SK-N-SH (cell line): ENCODE measurements around the gene FRMD6. TPM values are rescaled to one million over a fixed set of nuclear protein-coding genes. Genes with fewer than 3 reads are reported as not detected.
A peak's percentile ranks its signal among the peaks of the same experiment; 100 is the strongest.

ENCODE experiments used
- CTCF ChIA-PET: fragments of 300-600, 350-600 bp; formaldehyde crosslinking; extraction: SDS; loops from one replicate; lab custom pipeline; 2021; lab: Yijun Ruan, JAX
- POLR2A ChIA-PET: fragments of 350-600 bp; sonication (Branson Sonifier 250); formaldehyde crosslinking; extraction: SDS; loops from one replicate; lab custom pipeline; 2020; ENCODE audit warnings: antibody characterized with exemption, inconsistent platforms; lab: Yijun Ruan, JAX
- DNase-seq: peaks from one replicate; pipeline ENCODE4 v3.0.0; 2012
- H2AFZ ChIP-seq: fragments of 200-600 bp; sonication (generic); 2 replicates; pipeline ENCODE4 v1.8.1; 2016; ENCODE audit warnings: antibody characterized with exemption, mild to moderate bottlenecking, low read depth
- H3F3A ChIP-seq: fragments of 200-600 bp; sonication (generic); replicated peaks from 2 replicates; pipeline ENCODE3; 2016; ENCODE audit warnings: antibody characterized with exemption, mild to moderate bottlenecking; ENCODE audit not compliant: insufficient read depth
- H3K27ac ChIP-seq, 2 experiments: fragments of 200-500 bp in 1 of 2; fragments of 200-600 bp in 1 of 2; sonication (Bioruptor generic) in 1 of 2; sonication (generic), shearing (Covaris generic) in 1 of 2; 2 replicates each; pipeline versions ENCODE4 v1.5.1 to v1.6.1; 2014 to 2016; ENCODE audit warnings: low read depth in 2 of 2, inconsistent platforms in 1 of 2, low read length in 1 of 2, mild to moderate bottlenecking in 1 of 2, mixed read lengths in 1 of 2
- H3K27me3 ChIP-seq: fragments of 200-600 bp; sonication (generic), shearing (Covaris generic); 2 replicates; pipeline ENCODE4 v1.6.1; 2016; ENCODE audit warnings: mixed run types; ENCODE audit not compliant: insufficient read depth
- H3K36me3 ChIP-seq, 2 experiments: fragments of 200-500 bp in 1 of 2; fragments of 200-600 bp in 1 of 2; sonication (Bioruptor generic) in 1 of 2; sonication (generic) in 1 of 2; replicated peaks in 1 of 2; 2 replicates each; pipeline versions ENCODE3 to v1.5.1; 2014 to 2016; ENCODE audit warnings: low read length in 1 of 2, mild to moderate bottlenecking in 1 of 2; ENCODE audit not compliant: insufficient read depth in 2 of 2, control insufficient read depth in 1 of 2
- H3K4me1 ChIP-seq, 2 experiments: fragments of 200-500 bp in 1 of 2; fragments of 200-600 bp in 1 of 2; sonication (Bioruptor generic) in 1 of 2; sonication (generic), shearing (Covaris generic) in 1 of 2; 2 replicates each; pipeline versions ENCODE4 v1.5.1 to v1.6.1; 2014 to 2016; ENCODE audit warnings: low read depth in 1 of 2, low read length in 1 of 2, mixed run types in 1 of 2; ENCODE audit not compliant: insufficient read depth in 2 of 2, control insufficient read depth in 1 of 2
- H3K4me2 ChIP-seq: fragments of 200-600 bp; sonication (generic), shearing (Covaris generic); 2 replicates; pipeline ENCODE4 v1.6.1; 2017; ENCODE audit warnings: mixed run types
- H3K4me3 ChIP-seq, 2 experiments: fragments of 200-500 bp in 1 of 2; fragments of 200-600 bp in 1 of 2; sonication (Bioruptor generic) in 1 of 2; sonication (generic), shearing (Covaris generic) in 1 of 2; 2 replicates each; pipeline versions ENCODE4 v1.5.1 to v1.8.1; 2014 to 2016; ENCODE audit warnings: low read depth in 2 of 2, inconsistent platforms in 1 of 2, low read length in 1 of 2, mild to moderate bottlenecking in 1 of 2, mixed read lengths in 1 of 2, moderate library complexity in 1 of 2
- H3K79me2 ChIP-seq: fragments of 200-600 bp; sonication (generic); 2 replicates; pipeline ENCODE4 v1.8.1; 2017; ENCODE audit warnings: mild to moderate bottlenecking; ENCODE audit not compliant: insufficient read depth
- H3K9ac ChIP-seq: fragments of 200-600 bp; sonication (generic); 2 replicates; pipeline ENCODE4 v1.6.1; 2017; ENCODE audit warnings: mixed run types
- H3K9me2 ChIP-seq: fragments of 200-600 bp; sonication (generic); 2 replicates; pipeline ENCODE4 v1.6.1; 2017; ENCODE audit warnings: mixed run types
- H3K9me3 ChIP-seq: fragments of 200-600 bp; sonication (generic); 2 replicates; pipeline ENCODE4 v1.6.1; 2017; ENCODE audit warnings: mixed run types, mild to moderate bottlenecking, moderate library complexity
- H4K20me1 ChIP-seq: fragments of 200-600 bp; sonication (generic); 2 replicates; pipeline ENCODE4 v1.6.1; 2017; ENCODE audit warnings: mild to moderate bottlenecking, mixed run types; ENCODE audit not compliant: insufficient read depth
- CHD2 ChIP-seq: fragments of 150-350 bp; IDR thresholded peaks from 2 replicates; pipeline ENCODE4 v1.6.1; 2018; ENCODE audit warnings: low read length; ENCODE audit not compliant: partially characterized antibody
- ELF1 ChIP-seq: IDR thresholded peaks from 2 replicates; pipeline ENCODE4 v1.4.0; 2012
- EP300 ChIP-seq, 2 experiments: IDR thresholded peaks; 2 replicates each; pipeline versions ENCODE4 v1.4.0 to v1.6.1; 2012; ENCODE audit warnings: borderline replicate concordance in 1 of 2, low read depth in 1 of 2, low read length in 1 of 2
- FOSL2 ChIP-seq: IDR thresholded peaks from 2 replicates; pipeline ENCODE4 v1.4.0; 2012; ENCODE audit warnings: low read depth, mild to moderate bottlenecking, moderate library complexity, borderline replicate concordance
- FOXJ3 ChIP-seq: sonication (generic); formaldehyde crosslinking; IDR thresholded peaks from 2 replicates; pipeline ENCODE4 v1.5.1; 2020; ENCODE audit warnings: mild to moderate bottlenecking, missing genetic modification reagents
- FOXM1 ChIP-seq: IDR thresholded peaks from 2 replicates; pipeline ENCODE4 v1.4.0; 2012; ENCODE audit warnings: low read depth, mild to moderate bottlenecking
- GABPA ChIP-seq: IDR thresholded peaks from 2 replicates; pipeline ENCODE4 v1.4.0; 2012; ENCODE audit warnings: low read depth, mild to moderate bottlenecking
- GATA2 ChIP-seq: sonication (generic); formaldehyde crosslinking; IDR thresholded peaks from 2 replicates; pipeline ENCODE4 v1.5.0; 2020; ENCODE audit warnings: mild to moderate bottlenecking, missing genetic modification reagents
- NRF1 ChIP-seq: IDR thresholded peaks from 2 replicates; pipeline ENCODE4 v1.6.1; 2012; ENCODE audit warnings: low read depth, mild to moderate bottlenecking, low read length
- POLR2AphosphoS5 ChIP-seq: IDR thresholded peaks from 2 replicates; pipeline ENCODE4 v1.6.1; 2012; ENCODE audit warnings: low read depth, low read length
- RAD21 ChIP-seq: IDR thresholded peaks from 2 replicates; pipeline ENCODE4 v1.6.1; 2012; ENCODE audit warnings: mild to moderate bottlenecking, low read length
- RCOR1 ChIP-seq: fragments of 150-350 bp; IDR thresholded peaks from 2 replicates; pipeline ENCODE4 v1.6.1; 2017; ENCODE audit warnings: antibody characterized with exemption, low read length
- RFX5 ChIP-seq: IDR thresholded peaks from 2 replicates; pipeline ENCODE4 v1.6.1; 2012; ENCODE audit warnings: mild to moderate bottlenecking, improper control_type of control experiment, low read length
- RXRA ChIP-seq: IDR thresholded peaks from 2 replicates; pipeline ENCODE4 v1.4.0; 2012; ENCODE audit warnings: low read depth, mild to moderate bottlenecking, borderline replicate concordance
- SMC3 ChIP-seq: IDR thresholded peaks from 2 replicates; pipeline ENCODE4 v1.6.1; 2012; ENCODE audit warnings: low read depth, low read length, improper control_type of control experiment
- TAF1 ChIP-seq: IDR thresholded peaks from 2 replicates; pipeline ENCODE4 v1.6.1; 2012; ENCODE audit warnings: low read depth, mild to moderate bottlenecking, low read length, moderate library complexity, borderline replicate concordance
- TCF12 ChIP-seq: IDR thresholded peaks from 2 replicates; pipeline ENCODE4 v1.4.0; 2012
- TEAD4 ChIP-seq: IDR thresholded peaks from 2 replicates; pipeline ENCODE4 v1.4.0; 2012; ENCODE audit warnings: mild to moderate bottlenecking, borderline replicate concordance; ENCODE audit not compliant: insufficient read depth
- USF1 ChIP-seq: IDR thresholded peaks from 2 replicates; pipeline ENCODE4 v1.4.0; 2012; ENCODE audit warnings: low read depth, borderline replicate concordance
- USF2 ChIP-seq: fragments of 150-350 bp; IDR thresholded peaks from 2 replicates; pipeline ENCODE4 v1.6.1; 2017; ENCODE audit warnings: antibody characterized with exemption, low read length, low read depth, borderline replicate concordance
- YY1 ChIP-seq: IDR thresholded peaks from 2 replicates; pipeline ENCODE4 v1.4.0; 2012; ENCODE audit warnings: low read depth, mild to moderate bottlenecking
- WGBS: methylation state at CpG from one replicate; pipeline ENCODE4 v1.1.6; 2017; ENCODE audit warnings: low lambda C conversion rate; 5-methylcytosine and 5-hydroxymethylcytosine counted together
- polyA plus RNA-seq, 3 experiments: library from polyadenylated mRNA; depleted of rRNA; stranded (reverse); fragments of >200 nt; gene quantifications; 2 replicates each; pipeline ENCODE4 v1.2.3, GENCODE V29; 2012
- TF ChIP-seq, protein P1 (sequence below): IDR thresholded peaks from 2 replicates; pipeline ENCODE4; 2012

Gene FRMD6
- polyA plus RNA-seq, 1 of the 3 experiments (the other 2 are of a cell fraction), result 147 TPM

DNA sequence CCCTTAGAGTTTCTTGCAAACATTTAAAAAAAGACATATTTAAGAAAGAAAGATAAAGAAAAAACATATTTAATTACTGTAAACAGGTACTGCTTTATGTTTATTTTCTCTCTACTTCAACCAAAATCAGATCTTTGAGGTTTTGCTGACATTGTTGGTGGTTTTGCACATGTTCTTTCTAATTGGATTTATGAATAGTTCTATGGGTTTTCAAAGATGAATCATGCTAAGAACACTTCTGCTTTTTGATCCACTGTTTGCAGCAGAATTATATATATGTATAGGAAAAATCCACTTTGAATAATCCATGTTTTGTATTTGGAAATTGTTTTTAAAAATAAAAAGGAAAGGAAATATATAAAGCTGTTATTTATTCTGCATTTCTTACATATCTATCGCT lies 78.4 kb downstream of the FRMD6 start:
- peaks cover 3% of the 10 kb centered on the region; the same call in 1 of the 2 replicates for H3K79me2 ChIP-seq

DNA sequence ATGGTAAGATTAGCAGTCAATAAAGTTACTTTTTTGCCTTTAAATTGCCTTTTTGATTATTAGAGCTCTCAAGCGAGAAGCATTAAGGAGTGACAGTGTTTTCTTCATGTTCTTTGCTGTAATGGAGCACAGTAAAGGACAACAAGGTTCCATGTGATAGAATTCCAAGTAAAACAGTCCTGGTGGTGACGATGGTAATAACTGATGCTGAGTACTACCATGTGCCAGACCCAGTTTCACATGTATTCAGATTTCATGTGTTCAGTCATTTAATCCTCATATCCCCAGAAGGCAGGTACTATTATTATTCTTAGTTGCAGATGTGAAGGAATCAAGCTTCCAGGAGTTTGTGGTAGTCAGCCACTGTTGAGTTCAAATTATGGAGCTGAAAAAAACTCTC lies 79.0 kb downstream of the FRMD6 start:
- Histone ChIP-seq H3K9me2 (no peaks in the 10 kb centered on the region), H3K4me1 (peaks cover 0 to 5% of the 10 kb centered on the region in 2 experiments; a peak in 2 of 4 replicates), H3K27me3 (no peaks in the 10 kb centered on the region), H4K20me1 (peaks cover 41% of the 10 kb centered on the region), H3K9ac (no peak overlapping the region), H3K4me2 (no peak overlapping the region), H3K4me3 (no peak overlapping the region), H3F3A (peaks cover 82% of the 10 kb centered on the region), H3K9me3 (no peaks in the 10 kb centered on the region), H3K79me2 (peaks cover 3% of the 10 kb centered on the region; the same call in 1 of the 2 replicates), H2AFZ (no peak overlapping the region), H3K27ac (peak overlapping the region in 1 of 2 experiments; percentile 21; a peak in 1 of 4 replicates), H3K36me3 (peaks cover 54% of the 10 kb centered on the region in 2 experiments)
- ChIA-PET CTCF (interaction anchor here (1.2 kb wide), 1 partner anchor 46 kb away, joined by 7 read pairs; no protein-coding TSS in a partner anchor), POLR2A (no interaction called here)
- no peak for DNase-seq
- TF ChIP-seq GATA2 (CRISPR knock-in tag), result no peak
- no peak for TF ChIP-seq SMC3
- TF ChIP-seq USF1, result no peak
- TF ChIP-seq RAD21, result no peak
- TF ChIP-seq TCF12, result no peak
- no peak for TF ChIP-seq CHD2
- TF ChIP-seq FOXJ3 (CRISPR knock-in tag), result no peak
- TF ChIP-seq ELF1, result no peak
- no peak for TF ChIP-seq FOSL2
- no peak for TF ChIP-seq RXRA
- TF ChIP-seq FOXM1, result no peak
- TF ChIP-seq YY1, result no peak
- TF ChIP-seq POLR2AphosphoS5, result no peak
- TF ChIP-seq EP300 (IDR thresholded peaks at IDR 0.05; ENCODE audit: borderline replicate concordance in 1 of 2, low read depth in 1 of 2, low read length in 1 of 2), result no peak
- TF ChIP-seq, protein P1, sequence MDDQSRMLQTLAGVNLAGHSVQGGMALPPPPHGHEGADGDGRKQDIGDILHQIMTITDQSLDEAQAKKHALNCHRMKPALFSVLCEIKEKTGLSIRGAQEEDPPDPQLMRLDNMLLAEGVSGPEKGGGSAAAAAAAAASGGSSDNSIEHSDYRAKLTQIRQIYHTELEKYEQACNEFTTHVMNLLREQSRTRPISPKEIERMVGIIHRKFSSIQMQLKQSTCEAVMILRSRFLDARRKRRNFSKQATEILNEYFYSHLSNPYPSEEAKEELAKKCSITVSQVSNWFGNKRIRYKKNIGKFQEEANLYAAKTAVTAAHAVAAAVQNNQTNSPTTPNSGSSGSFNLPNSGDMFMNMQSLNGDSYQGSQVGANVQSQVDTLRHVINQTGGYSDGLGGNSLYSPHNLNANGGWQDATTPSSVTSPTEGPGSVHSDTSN, result no peak
- TF ChIP-seq USF2, result no peak
- no peak for TF ChIP-seq TEAD4
- TF ChIP-seq NRF1, result no peak
- WGBS, result 95% methylated on average over 2 of the region's 2 CpGs

More for the DNA sequence above, 78.4 kb downstream of the FRMD6 start:
- H3K27ac ChIP-seq, result no peak overlapping the region; a peak in 1 of 4 replicates
- H2AFZ ChIP-seq, result no peak overlapping the region
- WGBS, result 96% methylated on average over 1 of the region's 1 CpG
- no peak overlapping the region for H3K4me2 ChIP-seq
- DNase-seq, result no peak
- CTCF ChIA-PET, result no interaction called here
- peaks cover 47% of the 10 kb centered on the region for H4K20me1 ChIP-seq
- peaks cover 86% of the 10 kb centered on the region for H3F3A ChIP-seq
- H3K27me3 ChIP-seq, result no peaks in the 10 kb centered on the region
- no peak overlapping the region for H3K4me3 ChIP-seq
- H3K9me2 ChIP-seq, result no peaks in the 10 kb centered on the region
- TF ChIP-seq FOXJ3 (CRISPR knock-in tag) (no peak), RFX5 (no peak), RCOR1 (no peak), FOSL2 (no peak), GABPA (no peak), POLR2AphosphoS5 (no peak), TAF1 (no peak), EP300 (IDR thresholded peaks at IDR 0.05; ENCODE audit: borderline replicate concordance in 1 of 2, low read depth in 1 of 2, low read length in 1 of 2) (no peak)
- TF ChIP-seq, protein P1, result no peak
- POLR2A ChIA-PET, result no interaction called here
- H3K9me3 ChIP-seq, result no peaks in the 10 kb centered on the region
- peaks cover under 1 to 10% of the 10 kb centered on the region in 2 experiments; a peak in 2 of 4 replicates for H3K4me1 ChIP-seq
- H3K9ac ChIP-seq, result no peak overlapping the region
- H3K36me3 ChIP-seq, result peaks cover 60% of the 10 kb centered on the region in 2 experiments
